Tibial artery (tissue), 4 donors: Measurements from ENCODE around the gene AOAH.

Source experiments
- DNase-seq, 2 donors: peaks; one replicate each; pipeline ENCODE4 v3.0.0-alpha.2; 2019
- H3K27ac ChIP-seq, 2 donors: fragments of 200-600 bp; sonication (generic) in 1 of 2; 1 replicate in 1 of 2; 2 replicates in 1 of 2; pipeline ENCODE4 v1.5.1; 2018 to 2019; ENCODE audit warnings: mild to moderate bottlenecking in 1 of 2
- H3K27me3 ChIP-seq, 2 donors: fragments of 200-600 bp; sonication (generic) in 1 of 2; one replicate each; pipeline versions ENCODE4 v1.5.1 to v1.6.0; 2016 to 2019
- H3K36me3 ChIP-seq, 3 donors: fragments of 200-600 bp; sonication (generic) in 2 of 3; one replicate each; pipeline ENCODE4 v1.5.1; 2016 to 2019; ENCODE audit warnings: mild to moderate bottlenecking in 2 of 3
- H3K4me1 ChIP-seq, 4 donors: fragments of 200-600 bp; sonication (generic) in 2 of 4; 1 replicate in 3 of 4; 2 replicates in 1 of 4; pipeline ENCODE4 v1.5.1; 2016 to 2019
- H3K4me3 ChIP-seq, 2 donors: fragments of 200-600 bp; sonication (generic) in 1 of 2; 1 replicate in 1 of 2; 2 replicates in 1 of 2; pipeline ENCODE4 v1.5.1; 2018 to 2019; ENCODE audit warnings: mild to moderate bottlenecking in 2 of 2
- H3K9me3 ChIP-seq, 3 donors: fragments of 200-600 bp; sonication (generic) in 1 of 3; one replicate each; pipeline ENCODE4 v1.5.1; 2016 to 2019
- CTCF ChIP-seq, 2 experiments: fragments of 200-600 bp in 1 of 2; fragments of 450-650 bp in 1 of 2; IDR thresholded peaks; one replicate each; pipeline ENCODE4 v1.5.1; 2017 to 2019; ENCODE audit warnings: antibody characterized with exemption in 2 of 2, mild to moderate bottlenecking in 1 of 2, moderate library complexity in 1 of 2
- intact Hi-C: fragments of 100-400 bp; cut with DNase I; formaldehyde crosslinking; loops from one replicate; pipeline ENCODE4 v1.15.0; 2023; ENCODE audit warnings: low total_unique reads

Gene AOAH

GRCh38 chr7:36723951-36724664, at the start of gene AOAH:
Gene AOAH (minus strand): TSS chr7:36724494. CDS start chr7:36724148, 346 bp downstream.
- peak in 1 of 2 donors; percentile 76 for DNase-seq
- Histone ChIP-seq H3K27ac (no peak within 1 kb of the TSS), H3K9me3 (no peaks in the 10 kb centered on the region), H3K4me1 (no peaks in the 10 kb centered on the region), H3K27me3 (no peaks in the 10 kb centered on the region), H3K4me3 (peak within 1 kb of the TSS; percentile 2 to 21), H3K36me3 (no peaks in the 10 kb centered on the region)
- intact Hi-C loops = no loop called here
- no peak for TF ChIP-seq CTCF (IDR thresholded peaks at IDR 0.05)

GRCh38 chr7:36766451-36766850, 42.2 kb upstream of the AOAH start:
- no peak overlapping the region for H3K27ac ChIP-seq
- no peak for TF ChIP-seq CTCF (IDR thresholded peaks at IDR 0.05)
- no peak overlapping the region for H3K4me3 ChIP-seq
- no peaks in the 10 kb centered on the region for H3K36me3 ChIP-seq
- no peaks in the 10 kb centered on the region for H3K27me3 ChIP-seq
- intact Hi-C loops = no loop called here
- no peaks in the 10 kb centered on the region for H3K4me1 ChIP-seq
- no peak for DNase-seq
- no peaks in the 10 kb centered on the region for H3K9me3 ChIP-seq

GRCh38 chr7:36765605-36766004, 41.3 kb upstream of the AOAH start:
- intact Hi-C loops = no loop called here

GRCh38 chr7:36764929-36765328, 40.6 kb upstream of the AOAH start:
- no peak for TF ChIP-seq CTCF (IDR thresholded peaks at IDR 0.05)
- no peak overlapping the region for H3K4me3 ChIP-seq
- no peaks in the 10 kb centered on the region for H3K4me1 ChIP-seq
- H3K9me3 ChIP-seq = no peaks in the 10 kb centered on the region
- H3K27ac ChIP-seq = no peak overlapping the region
- no peaks in the 10 kb centered on the region for H3K27me3 ChIP-seq
- intact Hi-C loops = no loop called here
- no peaks in the 10 kb centered on the region for H3K36me3 ChIP-seq
- DNase-seq = no peak

More at GRCh38 chr7:36765605-36766004, 41.3 kb upstream of the AOAH start:
- no peaks in the 10 kb centered on the region for H3K4me1 ChIP-seq
- DNase-seq = no peak
- H3K9me3 ChIP-seq = no peaks in the 10 kb centered on the region
- no peak overlapping the region for H3K4me3 ChIP-seq
- H3K27ac ChIP-seq = no peak overlapping the region
- no peak for TF ChIP-seq CTCF (IDR thresholded peaks at IDR 0.05)
- H3K36me3 ChIP-seq = no peaks in the 10 kb centered on the region
- no peaks in the 10 kb centered on the region for H3K27me3 ChIP-seq

GRCh38 chr7:36763132-36763816, 39.0 kb upstream of the AOAH start:
- Histone ChIP-seq H3K27me3 (no peaks in the 10 kb centered on the region), H3K27ac (no peak overlapping the region), H3K9me3 (no peaks in the 10 kb centered on the region), H3K4me3 (no peak overlapping the region), H3K4me1 (no peaks in the 10 kb centered on the region), H3K36me3 (no peaks in the 10 kb centered on the region)
- DNase-seq = no peak
- no peak for TF ChIP-seq CTCF (IDR thresholded peaks at IDR 0.05)
- intact Hi-C loops = no loop called here
